CD4-positive, alpha-beta T cell (primary cell): Measurements from ENCODE around the gene TPCN1. TPM values are rescaled to one million over a fixed set of nuclear protein-coding genes. Genes with fewer than 3 reads are reported as not detected.

Source experiments
- ATAC-seq: fragments of 200-7000 bp; cut with Tn5 transposase; one replicate; pipeline ENCODE4 v1.10.0; 2022; ENCODE audit warnings: mild to moderate bottlenecking; ENCODE audit not compliant: poor library complexity
- CTCF ChIA-PET: fragments of 350-600 bp; sonication (Branson Sonifier 250); formaldehyde crosslinking; loops from one replicate; lab custom pipeline; 2021; ENCODE audit warnings: antibody characterized with exemption, inconsistent platforms; lab: Charles Lee
- POLR2A ChIA-PET: fragments of 350-600 bp; sonication (Branson Sonifier 250); formaldehyde crosslinking; loops from one replicate; lab custom pipeline; 2021; ENCODE audit warnings: antibody characterized with exemption, inconsistent platforms; lab: Charles Lee
- DNase-seq, 14 experiments: peaks; one replicate each; pipeline ENCODE4 v3.0.0-alpha.2; 2013 to 2020; ENCODE audit warnings: mixed read lengths in 2 of 14
- H3K27ac ChIP-seq, 2 donors: one replicate each; pipeline versions ENCODE4 v1.5.1 to v1.7.0; 2013; ENCODE audit warnings: low read length in 2 of 2, low read depth in 1 of 2, mild to moderate bottlenecking in 1 of 2
- H3K27me3 ChIP-seq, 2 experiments: 1 replicate in 1 of 2; 2 replicates in 1 of 2; pipeline versions ENCODE4 v1.6.1 to v1.7.0; 2013; ENCODE audit warnings: low read length in 2 of 2, control low read depth in 1 of 2, mild to moderate bottlenecking in 1 of 2, moderate library complexity in 1 of 2; ENCODE audit not compliant: insufficient read depth in 2 of 2, control insufficient read depth in 1 of 2
- H3K36me3 ChIP-seq: one replicate; pipeline ENCODE4 v1.6.1; 2013; ENCODE audit warnings: low read length, control low read depth; ENCODE audit not compliant: insufficient read depth
- H3K4me1 ChIP-seq: one replicate; pipeline ENCODE4 v1.6.1; 2013; ENCODE audit warnings: low read length, control low read depth; ENCODE audit not compliant: insufficient read depth
- H3K4me3 ChIP-seq: one replicate; pipeline ENCODE4 v1.5.1; 2013; ENCODE audit warnings: mild to moderate bottlenecking, low read length, moderate library complexity
- H3K9me3 ChIP-seq, 2 experiments: 1 replicate in 1 of 2; 2 replicates in 1 of 2; pipeline versions ENCODE4 v1.6.1 to v1.7.0; 2013; ENCODE audit warnings: low read length in 2 of 2, mild to moderate bottlenecking in 2 of 2, control low read depth in 1 of 2, moderate library complexity in 1 of 2; ENCODE audit not compliant: control insufficient read depth in 1 of 2, insufficient read depth in 1 of 2
- H3K27ac Mint-ChIP-seq: one replicate; pipeline ENCODE4 v1.8.0; 2020; ENCODE audit warnings: mixed read lengths
- H3K27me3 Mint-ChIP-seq: one replicate; pipeline ENCODE4 v1.8.0; 2021; ENCODE audit warnings: mixed read lengths
- H3K36me3 Mint-ChIP-seq: one replicate; pipeline ENCODE4 v1.8.0; 2021; ENCODE audit warnings: low read depth, mixed read lengths
- H3K4me1 Mint-ChIP-seq: one replicate; pipeline ENCODE4 v1.8.0; 2021; ENCODE audit warnings: low read depth, mixed read lengths
- H3K4me3 Mint-ChIP-seq: one replicate; pipeline ENCODE4 v1.8.0; 2020; ENCODE audit warnings: mild to moderate bottlenecking, mixed read lengths
- H3K9me3 Mint-ChIP-seq: one replicate; pipeline ENCODE4 v1.8.0; 2020; ENCODE audit warnings: mixed read lengths
- CTCF ChIP-seq: fragments of 200-600 bp; IDR thresholded peaks from one replicate; pipeline ENCODE4 v1.8.0; 2022; ENCODE audit warnings: antibody characterized with exemption, mild to moderate bottlenecking
- intact Hi-C, 2 experiments: fragments of 100-400 bp; cut with DNase I in 1 of 2; cut with micrococcal nuclease in 1 of 2; formaldehyde crosslinking; loops; one replicate each; pipeline versions ENCODE4 v1.15.1 to v1.9.0; 2023 to 2025; cut with DNase I, micrococcal nuclease
- total RNA-seq, 174 experiments: library from RNA in 2 of 174; stranded (reverse) in 2 of 174; gene quantifications; one replicate each; pipeline ENCODE4 v1.2.3 and lab custom pipeline; 2021 to 2026

TPCN1 gene
- total RNA-seq, 2 experiments from 2014 or later, result 52.4 to 59.7 TPM

- ChIA-PET CTCF (interaction anchor here (0.6 to 0.7 kb wide), 4 partner anchors 13 to 1342 kb away, joined by 3 to 5 read pairs (median 4); no protein-coding TSS in a partner anchor), POLR2A (no interaction called here)
- DNase-seq (no peak), ATAC-seq (no peak)
- Mint-ChIP-seq H3K4me1 (no peaks in the 10 kb centered on the region), H3K4me3 (no peak overlapping the region), H3K27me3 (no peaks in the 10 kb centered on the region), H3K27ac (no peak overlapping the region), H3K9me3 (no peaks in the 10 kb centered on the region), H3K36me3 (peaks cover 6% of the 10 kb centered on the region)
- intact Hi-C loops, result loop anchor here (1.0 to 10.0 kb wide), 6 partner anchors 35 to 715 kb away; partner anchors contain the start of gene SDSL (in 1 of the 2)
- peaks cover 3% of the 10 kb centered on the region for H3K36me3 ChIP-seq
- H3K27ac ChIP-seq, result no peak overlapping the region
- H3K9me3 ChIP-seq, result peaks cover 0 to 4% of the 10 kb centered on the region in 2 experiments
- H3K4me1 ChIP-seq, result peaks cover 6% of the 10 kb centered on the region
- H3K4me3 ChIP-seq, result no peak overlapping the region
- H3K27me3 ChIP-seq, result no peaks in the 10 kb centered on the region
- TF ChIP-seq CTCF, result no peak
These were observed 23.7 kb upstream of the TPCN1 start for GRCh38 chr12:113197518-113198077.

- DNase-seq (no peak), ATAC-seq (no peak)
- no peak overlapping the region for H3K27ac Mint-ChIP-seq
- no peak for TF ChIP-seq CTCF
- H3K27me3 Mint-ChIP-seq, result no peaks in the 10 kb centered on the region
- Histone ChIP-seq H3K27me3 (no peaks in the 10 kb centered on the region), H3K4me3 (no peak overlapping the region), H3K9me3 (peaks cover 0 to 4% of the 10 kb centered on the region in 2 experiments), H3K36me3 (no peaks in the 10 kb centered on the region), H3K27ac (no peak overlapping the region), H3K4me1 (peaks cover 6% of the 10 kb centered on the region)
- peaks cover 6% of the 10 kb centered on the region for H3K36me3 Mint-ChIP-seq
- H3K4me1 Mint-ChIP-seq, result no peaks in the 10 kb centered on the region
- POLR2A ChIA-PET, result no interaction called here
- intact Hi-C loops, result loop anchor here (5.0 to 10.0 kb wide), 4 partner anchors 34 to 714 kb away; partner anchors contain the start of gene SDSL (in 1 of the 2)
- H3K4me3 Mint-ChIP-seq, result no peak overlapping the region
- CTCF ChIA-PET, result no interaction called here
- H3K9me3 Mint-ChIP-seq, result no peaks in the 10 kb centered on the region
These were observed 23.0 kb upstream of the TPCN1 start for GRCh38 chr12:113198296-113198695.

- Mint-ChIP-seq H3K9me3 (no peaks in the 10 kb centered on the region), H3K27ac (no peak overlapping the region), H3K4me1 (no peaks in the 10 kb centered on the region), H3K27me3 (no peaks in the 10 kb centered on the region), H3K4me3 (no peak overlapping the region), H3K36me3 (no peaks in the 10 kb centered on the region)
- Histone ChIP-seq H3K27ac (no peak overlapping the region), H3K27me3 (no peaks in the 10 kb centered on the region), H3K4me1 (peaks cover 6% of the 10 kb centered on the region), H3K36me3 (no peaks in the 10 kb centered on the region), H3K4me3 (no peak overlapping the region), H3K9me3 (peaks cover 0 to 4% of the 10 kb centered on the region in 2 experiments)
- no peak for TF ChIP-seq CTCF
- DNase-seq (no peak), ATAC-seq (no peak)
- POLR2A ChIA-PET, result interaction anchor here (1.2 kb wide), 1 partner anchor 15 kb away, joined by 3 read pairs; the partner anchor contains the start of gene DDX54
- CTCF ChIA-PET, result no interaction called here
- intact Hi-C loops, result no loop called here
These were observed 21.1 kb upstream of the TPCN1 start for GRCh38 chr12:113200021-113200797.
